HFFc6 (cell line): Measurements from ENCODE around the gene MOB1A. TPM values are rescaled to one million over a fixed set of nuclear protein-coding genes. Genes with fewer than 3 reads are reported as not detected.

Experiments used
- DNase-seq: peaks from one replicate; pipeline ENCODE4 v3.0.0-alpha.2; 2018
- H3K27ac Mint-ChIP-seq: 2 replicates; pipeline ENCODE4 v1.8.0; 2020; ENCODE audit warnings: mild to moderate bottlenecking, mixed read lengths
- H3K27me3 Mint-ChIP-seq: 2 replicates; pipeline ENCODE4 v1.8.0; 2021; ENCODE audit warnings: mild to moderate bottlenecking, moderate library complexity, mixed read lengths; ENCODE audit not compliant: insufficient read depth
- H3K36me3 Mint-ChIP-seq: 2 replicates; pipeline ENCODE4 v1.8.0; 2021; ENCODE audit warnings: low read depth, mixed read lengths
- H3K4me1 Mint-ChIP-seq: 2 replicates; pipeline ENCODE4 v1.8.0; 2020; ENCODE audit warnings: low read depth, mixed read lengths
- H3K4me3 Mint-ChIP-seq: 2 replicates; pipeline ENCODE4 v1.8.0; 2020; ENCODE audit warnings: mild to moderate bottlenecking, moderate library complexity, mixed read lengths
- H3K9me3 Mint-ChIP-seq: 2 replicates; pipeline ENCODE4 v1.8.0; 2020; ENCODE audit warnings: mild to moderate bottlenecking, mixed read lengths
- total RNA-seq, 6 experiments: library from RNA; stranded (reverse); fragmentation: NEBNext Ultra II Directional; extraction: Animal tissue kit (Norgen Biotek cat#: 25700); gene quantifications; 2 replicates in 1 of 6; 3 replicates in 5 of 6; pipeline ENCODE4 v1.2.3, GENCODE V29; 2021
- TF ChIP-seq, protein P1 (sequence below): fragments of 200-600 bp; sonication (generic); IDR thresholded peaks from 2 replicates; pipeline ENCODE4 v1.5.0; 2021; ENCODE audit warnings: antibody characterized with exemption, mild to moderate bottlenecking

Gene MOB1A
- total RNA-seq, 6 experiments from 2014 or later: 95.4 to 121 (median 112) TPM

DNA sequence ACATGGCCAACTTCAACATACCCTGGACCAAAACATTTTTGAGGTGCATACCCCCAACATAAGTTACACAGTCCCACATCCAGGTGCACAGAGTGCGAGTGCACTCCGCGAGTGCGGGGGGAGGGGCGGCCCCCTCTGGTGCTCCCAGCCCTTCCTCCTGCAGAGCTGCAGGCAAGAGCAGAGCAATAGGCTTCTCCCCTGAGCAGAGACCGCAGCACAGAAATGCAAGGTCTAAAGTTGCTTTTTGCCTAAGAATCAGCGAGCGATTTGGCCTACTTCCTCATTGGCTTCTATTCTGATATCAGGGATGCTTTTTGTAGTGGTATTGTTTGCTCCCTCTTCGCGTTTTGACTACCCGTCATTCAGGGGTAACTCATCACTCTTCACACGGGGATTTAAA lies 71.6 kb downstream of the MOB1A start:
- H3K36me3 Mint-ChIP-seq: no peaks in the 10 kb centered on the region
- H3K4me1 Mint-ChIP-seq: no peaks in the 10 kb centered on the region
- H3K9me3 Mint-ChIP-seq: no peaks in the 10 kb centered on the region
- no peak overlapping the region for H3K4me3 Mint-ChIP-seq
- H3K27ac Mint-ChIP-seq: no peak overlapping the region
- no peak for DNase-seq
- TF ChIP-seq, protein P1, sequence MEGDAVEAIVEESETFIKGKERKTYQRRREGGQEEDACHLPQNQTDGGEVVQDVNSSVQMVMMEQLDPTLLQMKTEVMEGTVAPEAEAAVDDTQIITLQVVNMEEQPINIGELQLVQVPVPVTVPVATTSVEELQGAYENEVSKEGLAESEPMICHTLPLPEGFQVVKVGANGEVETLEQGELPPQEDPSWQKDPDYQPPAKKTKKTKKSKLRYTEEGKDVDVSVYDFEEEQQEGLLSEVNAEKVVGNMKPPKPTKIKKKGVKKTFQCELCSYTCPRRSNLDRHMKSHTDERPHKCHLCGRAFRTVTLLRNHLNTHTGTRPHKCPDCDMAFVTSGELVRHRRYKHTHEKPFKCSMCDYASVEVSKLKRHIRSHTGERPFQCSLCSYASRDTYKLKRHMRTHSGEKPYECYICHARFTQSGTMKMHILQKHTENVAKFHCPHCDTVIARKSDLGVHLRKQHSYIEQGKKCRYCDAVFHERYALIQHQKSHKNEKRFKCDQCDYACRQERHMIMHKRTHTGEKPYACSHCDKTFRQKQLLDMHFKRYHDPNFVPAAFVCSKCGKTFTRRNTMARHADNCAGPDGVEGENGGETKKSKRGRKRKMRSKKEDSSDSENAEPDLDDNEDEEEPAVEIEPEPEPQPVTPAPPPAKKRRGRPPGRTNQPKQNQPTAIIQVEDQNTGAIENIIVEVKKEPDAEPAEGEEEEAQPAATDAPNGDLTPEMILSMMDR: no peak
- peaks cover 3% of the 10 kb centered on the region for H3K27me3 Mint-ChIP-seq

DNA sequence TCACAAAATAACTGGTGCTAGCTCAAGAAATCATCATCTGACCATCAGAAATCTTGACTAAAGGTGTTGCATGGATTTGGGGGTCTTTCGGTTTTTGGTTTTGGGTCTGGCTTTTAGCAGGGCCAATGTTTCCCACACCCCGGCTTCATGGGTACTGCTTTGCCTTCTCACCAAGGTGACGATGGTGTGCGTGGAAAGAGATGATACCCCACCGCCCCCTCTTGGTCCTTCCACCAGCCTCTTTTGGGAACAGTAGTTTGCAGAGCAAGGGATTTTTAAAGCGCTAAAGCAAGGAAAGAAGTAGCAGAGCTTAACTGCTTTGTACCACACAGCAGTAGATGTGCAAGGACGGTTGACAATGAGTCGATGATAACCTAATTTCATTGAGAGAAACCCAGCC lies 73.3 kb downstream of the MOB1A start:
- Mint-ChIP-seq H3K27me3 (no peaks in the 10 kb centered on the region; the same call in 1 of the 2 replicates), H3K27ac (no peak overlapping the region), H3K36me3 (peaks cover 5% of the 10 kb centered on the region), H3K4me3 (no peak overlapping the region), H3K4me1 (no peaks in the 10 kb centered on the region), H3K9me3 (no peaks in the 10 kb centered on the region)
- DNase-seq: no peak
- TF ChIP-seq, protein P1: no peak

DNA sequence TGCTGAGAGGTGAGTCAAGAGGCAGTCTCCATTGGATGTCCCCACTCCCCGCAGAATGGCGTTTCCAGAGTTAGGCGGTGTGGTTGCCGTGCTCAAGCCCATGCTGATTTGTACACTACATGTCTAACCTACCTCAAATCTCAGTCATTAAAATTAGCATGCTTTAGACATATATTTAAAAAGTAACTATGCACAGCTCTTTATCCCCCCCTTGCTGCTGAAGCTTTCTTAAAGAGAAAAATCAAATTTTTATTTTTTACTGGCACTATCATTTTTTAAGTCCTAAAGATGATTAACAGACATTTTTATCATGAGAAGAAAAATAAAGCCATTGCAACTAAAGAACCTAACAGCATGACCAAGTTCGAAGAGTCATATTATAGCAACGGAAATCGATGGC lies 73.8 kb downstream of the MOB1A start:
- Mint-ChIP-seq H3K4me1 (no peaks in the 10 kb centered on the region), H3K9me3 (no peaks in the 10 kb centered on the region), H3K27me3 (no peaks in the 10 kb centered on the region; the same call in 1 of the 2 replicates), H3K4me3 (no peak overlapping the region), H3K36me3 (peaks cover 6% of the 10 kb centered on the region), H3K27ac (no peak overlapping the region)
- TF ChIP-seq, protein P1: peak; percentile 56
- DNase-seq: no peak

DNA sequence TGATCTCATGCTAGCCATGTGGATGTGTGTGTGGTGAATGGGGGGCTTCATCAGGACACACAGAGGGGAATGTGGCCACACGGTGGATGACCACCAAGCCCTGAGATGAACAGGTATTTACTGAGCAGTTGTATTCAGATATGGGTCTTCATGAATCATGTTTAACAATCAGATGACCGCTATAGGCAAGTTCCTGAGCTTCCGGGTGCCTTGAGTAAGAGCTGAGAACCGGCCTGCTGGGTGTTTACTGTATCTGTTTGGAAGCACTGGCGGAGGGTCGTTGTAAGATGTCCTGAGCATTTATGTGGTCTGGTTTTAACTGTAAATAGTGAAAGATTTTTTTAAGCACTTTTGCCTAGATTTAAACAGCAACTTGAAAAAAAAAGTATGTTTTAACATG lies 74.9 kb downstream of the MOB1A start:
- TF ChIP-seq, protein P1: no peak
- Mint-ChIP-seq H3K27ac (no peak overlapping the region), H3K27me3 (no peaks in the 10 kb centered on the region; the same call in 1 of the 2 replicates), H3K4me3 (no peak overlapping the region), H3K9me3 (no peaks in the 10 kb centered on the region), H3K36me3 (peaks cover 6% of the 10 kb centered on the region), H3K4me1 (no peaks in the 10 kb centered on the region)
- no peak for DNase-seq

Other genes starting within 250 kb of the MOB1A start
- gene TET3, start 194.0 kb downstream of the MOB1A start, total RNA-seq: 1 to 10 TPM; 3.2 to 3.7 (median 3.4) TPM
- 10 to 100 TPM; 71.6 to 92.5 (median 80.8) TPM for gene BOLA3, start 31.0 kb downstream of the MOB1A start, total RNA-seq
- gene MTHFD2, start 19.7 kb upstream of the MOB1A start, total RNA-seq: 10 to 100 TPM; 75.3 to 99.6 (median 85.1) TPM
- under 1 TPM in 3 of 6 experiments, not detected in 3; 0.19 to 0.40 (median 0.31) TPM for gene SLC4A5, start 164.5 kb upstream of the MOB1A start, total RNA-seq
- gene DCTN1, start 201.4 kb upstream of the MOB1A start, total RNA-seq: 100 to 1,000 TPM; 222 to 286 (median 236) TPM
- 1 to 10 TPM in 5 of 6 experiments, under 1 TPM in 1; 0.53 to 2.3 (median 1.4) TPM for gene C2orf81, start 242.7 kb upstream of the MOB1A start, total RNA-seq
- gene WDR54, start 242.9 kb upstream of the MOB1A start, total RNA-seq: 10 to 100 TPM; 30.7 to 37.7 (median 33.4) TPM